ENCODE results near the gene TMEM117.
"Not testable (repeated sequence)": the region's sequence is repeated elsewhere in the genome, so short reads cannot be mapped to it uniquely, and the experiment has no call there.

TMEM117 gene

DNA sequence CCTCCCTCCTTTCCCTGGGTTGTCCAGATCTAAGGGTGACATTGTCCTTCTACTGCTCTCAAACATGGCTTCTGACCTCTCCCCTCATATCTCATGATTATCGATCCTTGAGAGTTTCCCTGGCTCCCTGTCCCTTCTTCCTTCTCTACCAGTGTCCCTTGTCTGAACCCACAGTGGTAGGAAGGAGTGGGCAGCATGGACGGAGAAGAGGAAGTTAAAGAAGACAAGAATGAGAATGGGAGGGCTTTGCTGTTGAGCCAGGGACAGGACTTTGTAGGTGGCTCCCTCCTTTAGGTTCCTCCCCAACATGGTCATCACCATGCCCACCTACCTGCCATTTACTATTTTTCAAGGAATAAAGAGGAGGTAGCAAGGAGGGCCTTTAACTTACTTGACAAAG, 166.7 kb downstream of the TMEM117 start:
- Histone ChIP-seq H3K9ac (ENCODE audit: low read depth in 1 of 2, low read length in 2 of 2) (no peak overlapping the region), H3K27ac (ENCODE audit: low read depth in 2 of 2, low read length in 2 of 2) (no peak overlapping the region), H3K9me3 (ENCODE audit: control insufficient read depth in 2 of 2, low read length in 2 of 2) (no peaks in the 10 kb centered on the region), H3K36me3 (ENCODE audit: control insufficient read depth in 2 of 2, insufficient read depth in 2 of 2, low read length in 2 of 2) (no peaks in the 10 kb centered on the region), H3K4me1 (ENCODE audit: control insufficient read depth in 2 of 2, insufficient read depth in 2 of 2, low read length in 2 of 2) (no peaks in the 10 kb centered on the region), H3K4me3 (ENCODE audit: low read length in 2 of 2) (no peak overlapping the region), H3K27me3 (ENCODE audit: control insufficient read depth in 2 of 2, insufficient read depth in 2 of 2, low read length in 2 of 2) (no peaks in the 10 kb centered on the region)

DNA sequence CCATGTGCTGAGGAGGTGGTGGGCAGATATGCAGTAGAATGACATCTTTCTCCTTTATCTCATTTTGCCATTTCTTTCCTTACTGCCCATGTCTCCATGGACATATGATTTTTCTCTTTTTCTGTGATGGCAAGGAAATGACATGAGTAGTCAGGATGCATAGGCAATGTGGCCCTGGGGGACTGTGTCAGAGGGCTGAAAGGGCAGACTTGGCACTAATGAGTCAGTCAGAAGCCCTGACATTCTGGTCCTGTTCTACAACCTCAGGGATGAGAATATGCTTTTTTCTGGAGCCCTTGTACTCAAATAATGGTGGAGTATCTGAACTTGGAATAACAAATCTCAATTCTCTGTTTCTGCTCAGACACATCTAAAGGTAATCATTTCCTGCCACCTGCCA, 167.8 kb downstream of the TMEM117 start:
- H3K27me3 ChIP-seq (ENCODE audit: control insufficient read depth in 2 of 2, insufficient read depth in 2 of 2, low read length in 2 of 2), result no peaks in the 10 kb centered on the region
- no peak overlapping the region for H3K9ac ChIP-seq (ENCODE audit: low read depth in 1 of 2, low read length in 2 of 2)
- no peak overlapping the region for H3K4me3 ChIP-seq (ENCODE audit: low read length in 2 of 2)
- no peaks in the 10 kb centered on the region for H3K36me3 ChIP-seq (ENCODE audit: control insufficient read depth in 2 of 2, insufficient read depth in 2 of 2, low read length in 2 of 2)
- no peaks in the 10 kb centered on the region for H3K9me3 ChIP-seq (ENCODE audit: control insufficient read depth in 2 of 2, low read length in 2 of 2)
- H3K27ac ChIP-seq (ENCODE audit: low read depth in 2 of 2, low read length in 2 of 2), result no peak overlapping the region
- H3K4me1 ChIP-seq (ENCODE audit: control insufficient read depth in 2 of 2, insufficient read depth in 2 of 2, low read length in 2 of 2), result no peaks in the 10 kb centered on the region

DNA sequence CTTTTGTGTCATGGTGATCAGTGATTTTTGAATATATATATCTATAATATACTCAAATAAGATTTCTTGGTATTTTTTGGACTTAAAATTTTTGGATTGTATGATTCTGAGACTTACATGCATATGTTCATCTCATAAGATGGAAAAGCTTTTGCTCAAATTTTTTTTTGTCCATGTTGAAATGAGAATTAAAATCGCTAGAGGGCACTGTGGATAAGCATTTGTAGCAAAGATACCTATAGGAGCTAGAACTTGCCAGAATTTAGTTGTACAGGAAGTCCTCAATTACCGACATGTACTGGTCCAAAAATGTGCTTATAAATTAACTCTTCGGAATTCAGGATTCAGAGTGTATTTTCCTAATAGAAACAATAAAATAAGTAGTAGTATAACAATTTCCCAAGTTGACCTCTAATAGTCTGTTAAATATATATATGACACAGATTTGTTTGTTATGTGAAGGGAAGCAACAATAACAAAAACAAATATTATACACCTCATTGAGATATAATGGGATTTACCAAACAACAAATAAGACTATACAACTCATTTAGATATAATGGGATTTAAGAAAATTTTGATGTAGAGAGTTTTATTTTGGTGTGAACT, 179.6 kb downstream of the TMEM117 start:
- H3K27me3 ChIP-seq (ENCODE audit: control insufficient read depth in 2 of 2, insufficient read depth in 2 of 2, low read length in 2 of 2), result no peaks in the 10 kb centered on the region
- no peak overlapping the region for H3K9ac ChIP-seq (ENCODE audit: low read depth in 1 of 2, low read length in 2 of 2)
- H3K27ac ChIP-seq (ENCODE audit: low read depth in 2 of 2, low read length in 2 of 2), result no peak overlapping the region
- no peaks in the 10 kb centered on the region for H3K4me1 ChIP-seq (ENCODE audit: control insufficient read depth in 2 of 2, insufficient read depth in 2 of 2, low read length in 2 of 2)
- H3K9me3 ChIP-seq (ENCODE audit: control insufficient read depth in 2 of 2, low read length in 2 of 2), result no peaks in the 10 kb centered on the region
- no peaks in the 10 kb centered on the region for H3K36me3 ChIP-seq (ENCODE audit: control insufficient read depth in 2 of 2, insufficient read depth in 2 of 2, low read length in 2 of 2)
- H3K4me3 ChIP-seq (ENCODE audit: low read length in 2 of 2), result no peak overlapping the region

DNA sequence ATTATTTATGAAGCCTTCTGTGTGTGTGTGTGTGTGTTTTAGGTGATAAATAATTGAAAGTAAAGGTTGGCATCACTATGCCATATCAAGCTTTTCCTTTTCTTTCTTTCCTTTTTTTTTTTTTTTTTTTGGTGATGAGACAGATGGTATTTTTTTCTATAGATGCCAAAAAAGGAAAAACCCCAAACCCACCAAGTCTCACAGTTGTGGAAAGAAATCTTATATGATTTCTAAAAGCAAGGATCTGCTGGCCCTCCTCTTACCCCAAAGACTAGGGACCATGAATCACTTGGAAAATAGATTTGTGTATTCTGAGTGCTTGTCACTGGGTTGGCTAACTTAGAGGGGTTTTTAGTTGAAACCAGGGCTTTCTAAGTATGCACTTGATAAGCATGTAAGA, 181.3 kb downstream of the TMEM117 start:
- H3K36me3 ChIP-seq (ENCODE audit: control insufficient read depth in 2 of 2, insufficient read depth in 2 of 2, low read length in 2 of 2), result no peaks in the 10 kb centered on the region
- no peaks in the 10 kb centered on the region for H3K9me3 ChIP-seq (ENCODE audit: control insufficient read depth in 2 of 2, low read length in 2 of 2)
- no peaks in the 10 kb centered on the region for H3K27me3 ChIP-seq (ENCODE audit: control insufficient read depth in 2 of 2, insufficient read depth in 2 of 2, low read length in 2 of 2)
- no peak overlapping the region for H3K27ac ChIP-seq (ENCODE audit: low read depth in 2 of 2, low read length in 2 of 2)
- H3K9ac ChIP-seq (ENCODE audit: low read depth in 1 of 2, low read length in 2 of 2), result no peak overlapping the region
- H3K4me1 ChIP-seq (ENCODE audit: control insufficient read depth in 2 of 2, insufficient read depth in 2 of 2, low read length in 2 of 2), result no peaks in the 10 kb centered on the region
- no peak overlapping the region for H3K4me3 ChIP-seq (ENCODE audit: low read length in 2 of 2)

DNA sequence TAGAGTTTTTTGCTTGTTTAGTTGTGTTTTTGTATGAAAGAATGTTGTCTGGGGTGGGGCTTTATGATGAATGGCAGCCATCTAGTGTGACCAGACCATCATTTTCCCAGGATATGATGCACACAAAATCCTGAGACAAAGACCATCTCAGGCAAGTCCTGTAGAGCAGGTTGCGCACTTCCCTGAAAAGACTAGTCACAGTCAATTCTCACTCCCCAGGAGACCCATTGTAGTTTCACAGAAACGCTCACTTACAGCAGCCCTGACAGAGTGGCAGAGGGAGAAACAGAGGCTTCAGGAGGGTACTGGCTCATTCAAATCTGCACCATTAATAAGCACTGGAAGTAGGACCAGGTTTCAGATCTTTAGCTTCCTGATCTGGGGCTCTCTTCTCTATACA, 183.2 kb downstream of the TMEM117 start:
- no peaks in the 10 kb centered on the region for H3K9me3 ChIP-seq (ENCODE audit: control insufficient read depth in 2 of 2, low read length in 2 of 2)
- H3K9ac ChIP-seq (ENCODE audit: low read depth in 1 of 2, low read length in 2 of 2), result no peak overlapping the region
- no peaks in the 10 kb centered on the region for H3K27me3 ChIP-seq (ENCODE audit: control insufficient read depth in 2 of 2, insufficient read depth in 2 of 2, low read length in 2 of 2)
- H3K4me1 ChIP-seq (ENCODE audit: control insufficient read depth in 2 of 2, insufficient read depth in 2 of 2, low read length in 2 of 2), result no peaks in the 10 kb centered on the region
- no peaks in the 10 kb centered on the region for H3K36me3 ChIP-seq (ENCODE audit: control insufficient read depth in 2 of 2, insufficient read depth in 2 of 2, low read length in 2 of 2)
- H3K4me3 ChIP-seq (ENCODE audit: low read length in 2 of 2), result no peak overlapping the region
- no peak overlapping the region for H3K27ac ChIP-seq (ENCODE audit: low read depth in 2 of 2, low read length in 2 of 2)

DNA sequence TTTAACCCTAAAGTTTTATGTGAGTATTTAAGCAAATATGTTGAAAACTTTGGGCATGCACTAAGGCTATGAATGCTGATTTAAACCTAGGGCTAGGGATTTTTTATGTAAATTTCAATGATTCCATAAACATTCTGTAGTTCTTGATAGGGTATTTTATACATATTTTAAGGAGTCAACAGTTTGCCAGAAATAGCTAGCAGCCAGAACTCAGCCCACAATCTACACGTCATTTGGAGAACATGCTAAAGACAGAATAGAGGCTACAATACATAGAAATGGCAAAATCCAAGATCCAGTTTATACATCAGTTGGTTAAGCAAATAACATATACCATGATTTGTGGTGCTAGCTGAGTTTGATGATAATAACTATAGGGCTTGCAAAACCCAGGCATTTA, 184.7 kb downstream of the TMEM117 start:
- no peaks in the 10 kb centered on the region for H3K27me3 ChIP-seq (ENCODE audit: control insufficient read depth in 2 of 2, insufficient read depth in 2 of 2, low read length in 2 of 2)
- no peak overlapping the region for H3K4me3 ChIP-seq (ENCODE audit: low read length in 2 of 2)
- no peaks in the 10 kb centered on the region for H3K4me1 ChIP-seq (ENCODE audit: control insufficient read depth in 2 of 2, insufficient read depth in 2 of 2, low read length in 2 of 2)
- no peaks in the 10 kb centered on the region for H3K36me3 ChIP-seq (ENCODE audit: control insufficient read depth in 2 of 2, insufficient read depth in 2 of 2, low read length in 2 of 2)
- no peak overlapping the region for H3K27ac ChIP-seq (ENCODE audit: low read depth in 2 of 2, low read length in 2 of 2)
- H3K9me3 ChIP-seq (ENCODE audit: control insufficient read depth in 2 of 2, low read length in 2 of 2), result no peaks in the 10 kb centered on the region
- no peak overlapping the region for H3K9ac ChIP-seq (ENCODE audit: low read depth in 1 of 2, low read length in 2 of 2)

DNA sequence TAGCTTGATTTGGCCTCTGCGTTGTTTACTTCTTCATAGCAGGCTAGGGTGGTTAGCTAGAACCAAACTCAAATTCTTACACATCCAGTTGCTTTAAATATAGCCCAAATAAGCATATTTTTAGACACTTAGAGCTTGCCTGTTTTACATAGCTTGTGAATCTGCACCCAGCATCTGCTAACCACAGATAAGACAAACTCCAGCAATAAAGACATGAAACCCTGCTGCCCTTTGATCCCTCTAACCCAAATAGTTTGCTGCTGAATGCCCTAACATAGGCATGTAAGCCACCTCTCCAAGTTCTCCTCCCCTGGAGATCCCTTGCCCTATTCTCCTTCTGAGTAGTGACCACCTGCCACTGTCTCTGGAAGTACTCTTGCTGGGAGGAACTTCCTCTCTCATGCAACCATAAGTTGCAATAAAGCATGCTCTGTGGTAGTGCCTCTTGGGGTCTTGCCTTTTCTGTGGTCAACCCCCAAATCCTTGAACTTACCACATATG, 185.6 kb downstream of the TMEM117 start:
- Histone ChIP-seq H3K9me3 (ENCODE audit: control insufficient read depth in 2 of 2, low read length in 2 of 2) (no peaks in the 10 kb centered on the region), H3K36me3 (ENCODE audit: control insufficient read depth in 2 of 2, insufficient read depth in 2 of 2, low read length in 2 of 2) (no peaks in the 10 kb centered on the region), H3K4me3 (ENCODE audit: low read length in 2 of 2) (no peak overlapping the region), H3K4me1 (ENCODE audit: control insufficient read depth in 2 of 2, insufficient read depth in 2 of 2, low read length in 2 of 2) (no peaks in the 10 kb centered on the region), H3K27me3 (ENCODE audit: control insufficient read depth in 2 of 2, insufficient read depth in 2 of 2, low read length in 2 of 2) (no peaks in the 10 kb centered on the region), H3K27ac (ENCODE audit: low read depth in 2 of 2, low read length in 2 of 2) (no peak overlapping the region), H3K9ac (ENCODE audit: low read depth in 1 of 2, low read length in 2 of 2) (no peak overlapping the region)

DNA sequence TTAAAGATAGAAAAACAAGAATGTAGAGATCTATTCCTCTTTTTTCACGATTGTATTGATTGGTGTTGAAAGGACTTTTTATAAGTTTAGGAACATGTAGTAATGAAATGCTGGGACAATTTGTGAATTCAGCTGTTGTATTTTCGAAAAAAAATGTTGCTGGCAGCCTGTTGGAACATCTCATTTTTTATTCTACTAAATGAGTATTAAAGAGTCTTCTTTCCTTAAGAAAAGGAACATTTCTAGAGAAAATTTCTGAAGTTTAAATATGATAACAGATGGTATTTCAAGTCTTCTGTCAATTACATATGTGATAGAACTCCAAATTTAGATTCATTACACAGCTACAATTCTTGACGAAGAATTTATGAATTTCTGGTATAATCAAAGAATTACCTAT, 189.6 kb downstream of the TMEM117 start:
- H3K27ac ChIP-seq (ENCODE audit: low read depth in 2 of 2, low read length in 2 of 2), result no peak overlapping the region
- H3K4me1 ChIP-seq (ENCODE audit: control insufficient read depth in 2 of 2, insufficient read depth in 2 of 2, low read length in 2 of 2), result no peaks in the 10 kb centered on the region
- no peaks in the 10 kb centered on the region for H3K27me3 ChIP-seq (ENCODE audit: control insufficient read depth in 2 of 2, insufficient read depth in 2 of 2, low read length in 2 of 2)
- no peak overlapping the region for H3K9ac ChIP-seq (ENCODE audit: low read depth in 1 of 2, low read length in 2 of 2)
- H3K4me3 ChIP-seq (ENCODE audit: low read length in 2 of 2), result no peak overlapping the region
- no peaks in the 10 kb centered on the region for H3K36me3 ChIP-seq (ENCODE audit: control insufficient read depth in 2 of 2, insufficient read depth in 2 of 2, low read length in 2 of 2)
- H3K9me3 ChIP-seq (ENCODE audit: control insufficient read depth in 2 of 2, low read length in 2 of 2), result no peaks in the 10 kb centered on the region

DNA sequence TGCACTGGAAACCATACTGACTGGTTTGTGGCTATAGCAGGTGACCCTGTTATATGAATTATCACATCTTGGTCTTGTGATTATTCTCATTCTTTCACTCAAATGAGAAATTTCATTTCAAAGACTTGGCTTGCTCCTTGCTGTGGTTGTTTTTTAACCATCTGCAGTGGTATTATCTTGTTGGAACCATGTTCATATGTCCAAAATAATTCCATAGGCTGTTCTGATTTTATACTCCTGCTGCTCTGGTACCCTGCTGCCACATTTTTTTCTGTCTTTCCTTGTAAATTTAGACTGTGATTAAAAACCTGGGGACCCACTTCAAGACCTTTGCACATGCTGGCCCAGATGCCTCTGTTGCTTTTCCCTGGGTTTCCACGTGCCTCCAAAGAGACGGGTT, 190.2 kb downstream of the TMEM117 start:
- Histone ChIP-seq H3K9ac (ENCODE audit: low read depth in 1 of 2, low read length in 2 of 2) (no peak overlapping the region), H3K27me3 (ENCODE audit: control insufficient read depth in 2 of 2, insufficient read depth in 2 of 2, low read length in 2 of 2) (no peaks in the 10 kb centered on the region), H3K27ac (ENCODE audit: low read depth in 2 of 2, low read length in 2 of 2) (no peak overlapping the region), H3K4me3 (ENCODE audit: low read length in 2 of 2) (no peak overlapping the region), H3K9me3 (ENCODE audit: control insufficient read depth in 2 of 2, low read length in 2 of 2) (peaks cover 0 to under 1% of the 10 kb centered on the region in 2 donors), H3K4me1 (ENCODE audit: control insufficient read depth in 2 of 2, insufficient read depth in 2 of 2, low read length in 2 of 2) (no peaks in the 10 kb centered on the region), H3K36me3 (ENCODE audit: control insufficient read depth in 2 of 2, insufficient read depth in 2 of 2, low read length in 2 of 2) (no peaks in the 10 kb centered on the region)

DNA sequence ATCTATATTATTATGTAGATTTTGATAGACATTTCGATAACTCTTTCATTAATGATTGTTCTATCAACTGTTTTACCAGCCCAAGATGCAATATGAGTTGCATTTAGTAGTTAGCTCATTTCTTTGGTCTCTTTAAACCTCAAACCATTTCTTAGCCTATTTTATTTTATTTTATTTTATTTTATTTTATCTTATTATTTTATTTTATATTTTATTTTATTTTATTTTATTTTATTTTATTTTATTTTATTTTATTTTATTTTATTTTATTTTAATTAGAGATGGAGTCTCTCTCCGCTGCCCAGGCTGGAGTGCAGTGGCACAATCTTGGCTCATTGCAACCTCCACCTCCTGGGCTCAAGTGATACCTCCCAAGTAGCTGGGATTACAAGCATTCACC, 191.0 kb downstream of the TMEM117 start:
- not testable (repeated sequence) for H3K27ac ChIP-seq (ENCODE audit: low read depth in 2 of 2, low read length in 2 of 2); H3K4me1 ChIP-seq (ENCODE audit: control insufficient read depth in 2 of 2, insufficient read depth in 2 of 2, low read length in 2 of 2); H3K4me3 ChIP-seq (ENCODE audit: low read length in 2 of 2); H3K9me3 ChIP-seq (ENCODE audit: control insufficient read depth in 2 of 2, low read length in 2 of 2); H3K36me3 ChIP-seq (ENCODE audit: control insufficient read depth in 2 of 2, insufficient read depth in 2 of 2, low read length in 2 of 2); H3K9ac ChIP-seq (ENCODE audit: low read depth in 1 of 2, low read length in 2 of 2); H3K27me3 ChIP-seq (ENCODE audit: control insufficient read depth in 2 of 2, insufficient read depth in 2 of 2, low read length in 2 of 2)

DNA sequence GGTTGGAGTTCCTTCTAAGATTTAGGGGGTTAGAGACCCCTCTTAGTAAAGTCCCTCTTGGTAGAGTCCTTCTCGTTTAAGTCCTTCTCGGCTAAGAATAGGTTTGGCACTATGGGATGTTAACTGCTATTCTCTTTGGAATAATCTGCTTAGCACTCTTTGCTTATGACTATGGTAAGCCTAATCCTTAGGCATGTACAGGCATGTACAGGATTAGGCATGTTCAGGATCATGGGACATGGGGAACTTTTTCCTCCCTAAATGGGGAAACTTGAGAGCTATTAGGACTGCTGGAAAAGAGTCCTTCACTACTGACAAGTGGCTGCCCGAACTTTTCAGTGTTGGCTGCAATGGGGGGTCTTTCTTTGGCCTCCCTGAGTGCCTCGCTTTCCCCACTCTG, 193.3 kb downstream of the TMEM117 start:
- H3K4me1 ChIP-seq (ENCODE audit: control insufficient read depth in 2 of 2, insufficient read depth in 2 of 2, low read length in 2 of 2), result no peaks in the 10 kb centered on the region
- no peak overlapping the region for H3K9ac ChIP-seq (ENCODE audit: low read depth in 1 of 2, low read length in 2 of 2)
- H3K9me3 ChIP-seq (ENCODE audit: control insufficient read depth in 2 of 2, low read length in 2 of 2), result peaks cover 0 to 4% of the 10 kb centered on the region in 2 donors
- no peak overlapping the region for H3K27ac ChIP-seq (ENCODE audit: low read depth in 2 of 2, low read length in 2 of 2)
- H3K36me3 ChIP-seq (ENCODE audit: control insufficient read depth in 2 of 2, insufficient read depth in 2 of 2, low read length in 2 of 2), result no peaks in the 10 kb centered on the region
- no peak overlapping the region for H3K4me3 ChIP-seq (ENCODE audit: low read length in 2 of 2)
- no peaks in the 10 kb centered on the region for H3K27me3 ChIP-seq (ENCODE audit: control insufficient read depth in 2 of 2, insufficient read depth in 2 of 2, low read length in 2 of 2)

Data from mucosa of rectum (tissue), 2 donors.